ENCODE data around the gene OPN4.

DNA sequence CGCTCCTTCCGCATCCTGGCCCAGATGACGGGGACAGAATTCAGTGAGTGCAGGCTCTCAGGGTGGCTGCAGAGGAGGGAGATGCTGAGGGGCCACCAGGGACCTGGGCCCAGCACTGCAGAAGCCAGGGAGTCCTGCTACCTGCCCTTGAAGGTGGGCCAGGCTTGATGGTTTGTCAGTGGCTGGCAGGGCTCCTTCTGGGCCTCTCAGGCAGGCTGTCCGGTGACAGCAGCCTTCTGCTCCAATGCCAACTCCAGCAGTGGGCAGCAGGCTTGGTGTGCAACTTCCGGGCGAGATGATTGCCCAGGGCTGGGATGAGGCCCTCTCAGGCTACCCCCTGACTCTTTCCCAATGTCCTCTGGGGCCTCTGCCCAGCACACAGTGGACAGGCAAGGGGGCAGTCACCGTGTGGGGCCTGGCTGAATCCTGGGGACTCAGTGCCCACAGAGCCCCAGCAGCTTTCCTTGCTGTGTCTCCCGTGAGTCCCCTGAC is 37.7 kb downstream of the OPN4 start:
- TF ChIP-seq, protein P1, sequence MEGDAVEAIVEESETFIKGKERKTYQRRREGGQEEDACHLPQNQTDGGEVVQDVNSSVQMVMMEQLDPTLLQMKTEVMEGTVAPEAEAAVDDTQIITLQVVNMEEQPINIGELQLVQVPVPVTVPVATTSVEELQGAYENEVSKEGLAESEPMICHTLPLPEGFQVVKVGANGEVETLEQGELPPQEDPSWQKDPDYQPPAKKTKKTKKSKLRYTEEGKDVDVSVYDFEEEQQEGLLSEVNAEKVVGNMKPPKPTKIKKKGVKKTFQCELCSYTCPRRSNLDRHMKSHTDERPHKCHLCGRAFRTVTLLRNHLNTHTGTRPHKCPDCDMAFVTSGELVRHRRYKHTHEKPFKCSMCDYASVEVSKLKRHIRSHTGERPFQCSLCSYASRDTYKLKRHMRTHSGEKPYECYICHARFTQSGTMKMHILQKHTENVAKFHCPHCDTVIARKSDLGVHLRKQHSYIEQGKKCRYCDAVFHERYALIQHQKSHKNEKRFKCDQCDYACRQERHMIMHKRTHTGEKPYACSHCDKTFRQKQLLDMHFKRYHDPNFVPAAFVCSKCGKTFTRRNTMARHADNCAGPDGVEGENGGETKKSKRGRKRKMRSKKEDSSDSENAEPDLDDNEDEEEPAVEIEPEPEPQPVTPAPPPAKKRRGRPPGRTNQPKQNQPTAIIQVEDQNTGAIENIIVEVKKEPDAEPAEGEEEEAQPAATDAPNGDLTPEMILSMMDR (IDR thresholded peaks at IDR 0.05), result no peak
- no peak for TF ChIP-seq POLR2A (IDR thresholded peaks at IDR 0.05)
